ENCODE measurements around the gene TIGD4. TPM values are rescaled to one million over a fixed set of nuclear protein-coding genes. Genes with fewer than 3 reads are reported as not detected.

TIGD4 gene
- polyA plus RNA-seq, 1 of the 3 experiments (the other 2 are of a cell fraction) = 0.13 TPM

DNA sequence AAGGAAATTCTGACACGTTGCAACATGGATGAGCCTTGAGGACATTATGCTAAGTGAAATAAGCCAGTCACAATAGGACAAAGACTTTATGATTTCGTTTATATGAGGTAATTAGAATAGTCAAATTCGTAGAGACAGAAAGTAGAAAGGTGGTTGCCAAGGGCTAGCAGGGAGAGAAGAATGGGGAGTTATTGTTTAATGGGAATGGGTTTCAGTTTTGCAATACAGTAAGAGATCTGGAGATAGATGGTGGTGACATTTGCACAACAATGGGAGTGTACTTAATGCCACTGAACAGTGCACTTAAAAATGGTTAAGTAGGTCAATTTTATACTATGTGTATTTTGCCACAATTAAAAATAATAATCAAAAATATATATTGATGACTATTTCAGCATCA, 56.3 kb downstream of the TIGD4 start:
- ChIA-PET POLR2A (no interaction called here), CTCF (interaction anchor here (1.5 kb wide), 1 partner anchor 12 kb away, joined by 5 read pairs; no protein-coding TSS in a partner anchor)
- WGBS (ENCODE audit: low lambda C conversion rate) = 24% methylated on average over 3 of the region's 3 CpGs
- no peak overlapping the region for H2AFZ ChIP-seq (ENCODE audit: low read depth)
- H3K27me3 ChIP-seq (ENCODE audit: insufficient read depth) = no peaks in the 10 kb centered on the region; the same call in 1 of the 2 replicates
- no peak for DNase-seq
- H3K9me2 ChIP-seq = no peaks in the 10 kb centered on the region
- no peaks in the 10 kb centered on the region for H3K36me3 ChIP-seq (replicated peaks in 1 of 2; ENCODE audit: control insufficient read depth in 1 of 2, insufficient read depth in 2 of 2, low read length in 1 of 2)
- H3K9me3 ChIP-seq = no peaks in the 10 kb centered on the region
- no peaks in the 10 kb centered on the region for H3K4me1 ChIP-seq (ENCODE audit: control insufficient read depth in 1 of 2, insufficient read depth in 2 of 2, low read depth in 1 of 2, low read length in 1 of 2)
- H3K9ac ChIP-seq = no peak overlapping the region
- H3K4me3 ChIP-seq (ENCODE audit: low read depth in 2 of 2, low read length in 1 of 2) = no peak overlapping the region
- H4K20me1 ChIP-seq (ENCODE audit: insufficient read depth) = no peaks in the 10 kb centered on the region
- TF ChIP-seq TAF1 (IDR thresholded peaks at IDR 0.05; ENCODE audit: borderline replicate concordance, low read depth, low read length) (no peak), NFIC (IDR thresholded peaks at IDR 0.05; ENCODE audit: borderline replicate concordance) (no peak), RXRA (IDR thresholded peaks at IDR 0.05; ENCODE audit: borderline replicate concordance, low read depth) (no peak), SMC3 (IDR thresholded peaks at IDR 0.05; ENCODE audit: low read depth, low read length) (no peak), POLR2AphosphoS5 (IDR thresholded peaks at IDR 0.05; ENCODE audit: low read depth, low read length) (no peak), RCOR1 (IDR thresholded peaks at IDR 0.05; ENCODE audit: low read length) (no peak), NRF1 (IDR thresholded peaks at IDR 0.05; ENCODE audit: low read depth, low read length) (no peak), JUND (IDR thresholded peaks at IDR 0.05) (no peak), TCF12 (IDR thresholded peaks at IDR 0.05) (no peak), RFX5 (IDR thresholded peaks at IDR 0.05; ENCODE audit: low read length) (no peak), ELF1 (IDR thresholded peaks at IDR 0.05) (no peak), CHD2 (IDR thresholded peaks at IDR 0.05; ENCODE audit: low read length, partially characterized antibody) (no peak), RAD21 (IDR thresholded peaks at IDR 0.05; ENCODE audit: low read length) (no peak), YY1 (IDR thresholded peaks at IDR 0.05; ENCODE audit: low read depth) (no peak)
- TF ChIP-seq, protein P1, sequence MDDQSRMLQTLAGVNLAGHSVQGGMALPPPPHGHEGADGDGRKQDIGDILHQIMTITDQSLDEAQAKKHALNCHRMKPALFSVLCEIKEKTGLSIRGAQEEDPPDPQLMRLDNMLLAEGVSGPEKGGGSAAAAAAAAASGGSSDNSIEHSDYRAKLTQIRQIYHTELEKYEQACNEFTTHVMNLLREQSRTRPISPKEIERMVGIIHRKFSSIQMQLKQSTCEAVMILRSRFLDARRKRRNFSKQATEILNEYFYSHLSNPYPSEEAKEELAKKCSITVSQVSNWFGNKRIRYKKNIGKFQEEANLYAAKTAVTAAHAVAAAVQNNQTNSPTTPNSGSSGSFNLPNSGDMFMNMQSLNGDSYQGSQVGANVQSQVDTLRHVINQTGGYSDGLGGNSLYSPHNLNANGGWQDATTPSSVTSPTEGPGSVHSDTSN (IDR thresholded peaks at IDR 0.05) = no peak
- TF ChIP-seq, protein P2, sequence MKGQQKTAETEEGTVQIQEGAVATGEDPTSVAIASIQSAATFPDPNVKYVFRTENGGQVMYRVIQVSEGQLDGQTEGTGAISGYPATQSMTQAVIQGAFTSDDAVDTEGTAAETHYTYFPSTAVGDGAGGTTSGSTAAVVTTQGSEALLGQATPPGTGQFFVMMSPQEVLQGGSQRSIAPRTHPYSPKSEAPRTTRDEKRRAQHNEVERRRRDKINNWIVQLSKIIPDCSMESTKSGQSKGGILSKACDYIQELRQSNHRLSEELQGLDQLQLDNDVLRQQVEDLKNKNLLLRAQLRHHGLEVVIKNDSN (IDR thresholded peaks at IDR 0.05; ENCODE audit: borderline replicate concordance, low read depth) = no peak
- TF ChIP-seq, protein P3, sequence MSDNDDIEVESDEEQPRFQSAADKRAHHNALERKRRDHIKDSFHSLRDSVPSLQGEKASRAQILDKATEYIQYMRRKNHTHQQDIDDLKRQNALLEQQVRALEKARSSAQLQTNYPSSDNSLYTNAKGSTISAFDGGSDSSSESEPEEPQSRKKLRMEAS (IDR thresholded peaks at IDR 0.05; ENCODE audit: low read depth) = no peak
- TF ChIP-seq, protein P4, sequence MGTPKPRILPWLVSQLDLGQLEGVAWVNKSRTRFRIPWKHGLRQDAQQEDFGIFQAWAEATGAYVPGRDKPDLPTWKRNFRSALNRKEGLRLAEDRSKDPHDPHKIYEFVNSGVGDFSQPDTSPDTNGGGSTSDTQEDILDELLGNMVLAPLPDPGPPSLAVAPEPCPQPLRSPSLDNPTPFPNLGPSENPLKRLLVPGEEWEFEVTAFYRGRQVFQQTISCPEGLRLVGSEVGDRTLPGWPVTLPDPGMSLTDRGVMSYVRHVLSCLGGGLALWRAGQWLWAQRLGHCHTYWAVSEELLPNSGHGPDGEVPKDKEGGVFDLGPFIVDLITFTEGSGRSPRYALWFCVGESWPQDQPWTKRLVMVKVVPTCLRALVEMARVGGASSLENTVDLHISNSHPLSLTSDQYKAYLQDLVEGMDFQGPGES (IDR thresholded peaks at IDR 0.05; ENCODE audit: low read depth, low read length) = no peak
- TF ChIP-seq, protein P5, sequence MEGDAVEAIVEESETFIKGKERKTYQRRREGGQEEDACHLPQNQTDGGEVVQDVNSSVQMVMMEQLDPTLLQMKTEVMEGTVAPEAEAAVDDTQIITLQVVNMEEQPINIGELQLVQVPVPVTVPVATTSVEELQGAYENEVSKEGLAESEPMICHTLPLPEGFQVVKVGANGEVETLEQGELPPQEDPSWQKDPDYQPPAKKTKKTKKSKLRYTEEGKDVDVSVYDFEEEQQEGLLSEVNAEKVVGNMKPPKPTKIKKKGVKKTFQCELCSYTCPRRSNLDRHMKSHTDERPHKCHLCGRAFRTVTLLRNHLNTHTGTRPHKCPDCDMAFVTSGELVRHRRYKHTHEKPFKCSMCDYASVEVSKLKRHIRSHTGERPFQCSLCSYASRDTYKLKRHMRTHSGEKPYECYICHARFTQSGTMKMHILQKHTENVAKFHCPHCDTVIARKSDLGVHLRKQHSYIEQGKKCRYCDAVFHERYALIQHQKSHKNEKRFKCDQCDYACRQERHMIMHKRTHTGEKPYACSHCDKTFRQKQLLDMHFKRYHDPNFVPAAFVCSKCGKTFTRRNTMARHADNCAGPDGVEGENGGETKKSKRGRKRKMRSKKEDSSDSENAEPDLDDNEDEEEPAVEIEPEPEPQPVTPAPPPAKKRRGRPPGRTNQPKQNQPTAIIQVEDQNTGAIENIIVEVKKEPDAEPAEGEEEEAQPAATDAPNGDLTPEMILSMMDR (IDR thresholded peaks at IDR 0.05) = no peak
- no peaks in the 10 kb centered on the region for H3F3A ChIP-seq (replicated peaks; ENCODE audit: insufficient read depth)
- no peaks in the 10 kb centered on the region for H3K79me2 ChIP-seq (ENCODE audit: insufficient read depth)
- no peak overlapping the region for H3K27ac ChIP-seq (ENCODE audit: low read depth in 2 of 2, low read length in 1 of 2)
- no peak overlapping the region for H3K4me2 ChIP-seq

Data from SK-N-SH (cell line).